ENCODE measurements around the gene C10orf143.

DNA sequence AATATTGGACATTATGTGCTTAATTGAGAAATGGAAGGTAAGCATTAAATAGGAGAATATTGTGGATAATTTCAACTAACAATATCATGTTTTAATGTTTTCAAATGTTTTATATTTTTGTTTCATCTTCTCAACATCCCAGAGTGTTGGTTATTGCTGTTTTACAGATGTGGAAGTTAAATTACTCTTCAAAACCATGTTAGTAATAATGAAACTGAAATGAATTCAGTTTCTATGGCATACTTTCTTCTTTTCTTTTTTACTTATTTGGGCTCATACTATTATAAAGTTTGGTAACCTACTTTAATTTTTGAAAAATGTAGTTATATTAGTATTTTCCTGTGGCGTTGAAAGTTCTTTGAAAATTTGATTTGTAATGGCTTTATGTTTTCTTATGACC, 29.8 kb upstream of the C10orf143 start:
- no peak for TF ChIP-seq POLR2A (IDR thresholded peaks at IDR 0.05)
- TF ChIP-seq, protein P1, sequence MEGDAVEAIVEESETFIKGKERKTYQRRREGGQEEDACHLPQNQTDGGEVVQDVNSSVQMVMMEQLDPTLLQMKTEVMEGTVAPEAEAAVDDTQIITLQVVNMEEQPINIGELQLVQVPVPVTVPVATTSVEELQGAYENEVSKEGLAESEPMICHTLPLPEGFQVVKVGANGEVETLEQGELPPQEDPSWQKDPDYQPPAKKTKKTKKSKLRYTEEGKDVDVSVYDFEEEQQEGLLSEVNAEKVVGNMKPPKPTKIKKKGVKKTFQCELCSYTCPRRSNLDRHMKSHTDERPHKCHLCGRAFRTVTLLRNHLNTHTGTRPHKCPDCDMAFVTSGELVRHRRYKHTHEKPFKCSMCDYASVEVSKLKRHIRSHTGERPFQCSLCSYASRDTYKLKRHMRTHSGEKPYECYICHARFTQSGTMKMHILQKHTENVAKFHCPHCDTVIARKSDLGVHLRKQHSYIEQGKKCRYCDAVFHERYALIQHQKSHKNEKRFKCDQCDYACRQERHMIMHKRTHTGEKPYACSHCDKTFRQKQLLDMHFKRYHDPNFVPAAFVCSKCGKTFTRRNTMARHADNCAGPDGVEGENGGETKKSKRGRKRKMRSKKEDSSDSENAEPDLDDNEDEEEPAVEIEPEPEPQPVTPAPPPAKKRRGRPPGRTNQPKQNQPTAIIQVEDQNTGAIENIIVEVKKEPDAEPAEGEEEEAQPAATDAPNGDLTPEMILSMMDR (IDR thresholded peaks at IDR 0.05), result no peak

All from Peyer's patch (tissue), 4 donors.